ENCODE measurements around the gene GPX7. TPM values are rescaled to one million over a fixed set of nuclear protein-coding genes. Genes with fewer than 3 reads are reported as not detected.

Gene GPX7
- total RNA-seq (38.8 and 45.0 TPM in 2 replicates), polyA plus RNA-seq (14.4 and 30.5 TPM in 2 replicates)

DNA sequence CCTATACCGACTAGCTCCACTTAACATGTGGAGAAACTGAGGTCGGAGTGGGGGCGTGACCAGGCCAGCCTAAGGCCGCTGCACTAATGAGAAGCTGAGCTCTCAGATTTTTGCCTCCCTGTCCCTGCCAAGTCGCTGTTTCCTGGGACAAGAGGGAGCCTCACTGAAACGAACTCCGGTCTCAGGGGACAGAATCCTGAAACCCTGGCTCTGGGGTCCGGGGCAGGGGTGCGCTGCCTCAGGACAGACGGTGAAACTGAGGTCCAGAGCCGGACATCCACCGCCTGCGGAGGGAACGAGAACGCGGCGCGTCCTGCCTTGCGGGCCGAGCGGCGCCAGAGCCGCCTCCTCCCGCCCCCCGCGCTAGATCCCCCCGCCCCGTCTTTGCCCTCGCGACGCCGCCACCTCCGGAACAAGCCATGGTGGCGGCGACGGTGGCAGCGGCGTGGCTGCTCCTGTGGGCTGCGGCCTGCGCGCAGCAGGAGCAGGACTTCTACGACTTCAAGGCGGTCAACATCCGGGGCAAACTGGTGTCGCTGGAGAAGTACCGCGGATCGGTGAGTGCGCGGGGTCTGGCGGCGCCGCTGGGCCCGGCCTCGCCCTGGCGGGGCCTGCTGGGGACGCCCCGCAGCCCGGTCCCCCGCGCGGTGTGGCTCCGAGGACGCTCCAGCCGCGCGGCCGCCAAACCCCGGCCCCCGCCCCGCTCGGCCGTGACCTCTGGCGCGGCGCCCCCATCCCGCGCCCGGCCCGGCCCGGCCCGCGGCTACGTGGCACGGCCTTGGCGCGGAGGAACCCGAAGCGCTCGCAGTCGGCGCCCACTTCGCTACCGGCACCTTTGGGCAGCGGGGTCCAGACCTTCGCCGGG is at the start of gene GPX7:
TSS of gene GPX7 (plus strand) at position 381 of the 865 bp plus-strand sequence. CDS start at position 420, 39 bp downstream.
- no peaks in the 10 kb centered on the region for H3K4me1 ChIP-seq (ENCODE audit: low read depth)
- no peak within 1 kb of the TSS for H3K27ac ChIP-seq
- DNase-seq (ENCODE audit: low read depth in 1 of 2, low spot score in 1 of 2) = peak; percentile 44 to 68
- H3K27me3 ChIP-seq = peaks cover 17% of the 10 kb centered on the region
- no peak for TF ChIP-seq CTCF (IDR thresholded peaks at IDR 0.05; ENCODE audit: low read depth, low read length)
- H3K36me3 ChIP-seq = no peaks in the 10 kb centered on the region
- H3K4me3 ChIP-seq = peak within 1 kb of the TSS; percentile 1
- H3K9me3 ChIP-seq (ENCODE audit: low read depth) = no peaks in the 10 kb centered on the region

GRCh38 chr1:52552505-52553361 is 49.4 kb upstream of the GPX7 start, which contains the start of gene TUT4:
Gene TUT4 (minus strand): TSS chr1:52553092. CDS start chr1:52526280, 26,812 bp downstream.
- Histone ChIP-seq H3K27me3 (no peaks in the 10 kb centered on the region), H3K4me3 (peak within 1 kb of the TSS; percentile 87), H3K27ac (peak within 1 kb of the TSS; percentile 95), H3K4me1 (ENCODE audit: low read depth) (peaks cover 16% of the 10 kb centered on the region), H3K36me3 (no peaks in the 10 kb centered on the region), H3K9me3 (ENCODE audit: low read depth) (no peaks in the 10 kb centered on the region)
- peak; percentile 84 to 95 for DNase-seq (ENCODE audit: low read depth in 1 of 2, low spot score in 1 of 2)
- peak; percentile 5 for TF ChIP-seq CTCF (IDR thresholded peaks at IDR 0.05; ENCODE audit: low read depth, low read length)

- H3K27ac ChIP-seq = peak overlapping the region; percentile 95
- H3K9me3 ChIP-seq (ENCODE audit: low read depth) = no peaks in the 10 kb centered on the region
- peak overlapping the region; percentile 87 for H3K4me3 ChIP-seq
- TF ChIP-seq CTCF (IDR thresholded peaks at IDR 0.05; ENCODE audit: low read depth, low read length) = no peak
- H3K36me3 ChIP-seq = no peaks in the 10 kb centered on the region
- DNase-seq (ENCODE audit: low read depth in 1 of 2, low spot score in 1 of 2) = peak; percentile 92 to 94
- peaks cover 16% of the 10 kb centered on the region for H3K4me1 ChIP-seq (ENCODE audit: low read depth)
- H3K27me3 ChIP-seq = no peaks in the 10 kb centered on the region
Observed at GRCh38 chr1:52553362-52554266, 48.6 kb upstream of the GPX7 start.

- no peaks in the 10 kb centered on the region for H3K9me3 ChIP-seq (ENCODE audit: low read depth)
- no peaks in the 10 kb centered on the region for H3K27me3 ChIP-seq
- DNase-seq (ENCODE audit: low read depth in 1 of 2, low spot score in 1 of 2) = peak in 1 of 2 donors; percentile 7
- TF ChIP-seq CTCF (IDR thresholded peaks at IDR 0.05; ENCODE audit: low read depth, low read length) = no peak
- peaks cover 16% of the 10 kb centered on the region for H3K4me1 ChIP-seq (ENCODE audit: low read depth)
- H3K27ac ChIP-seq = peak overlapping the region; percentile 95
- peak overlapping the region; percentile 87 for H3K4me3 ChIP-seq
- H3K36me3 ChIP-seq = no peaks in the 10 kb centered on the region
Observed at GRCh38 chr1:52554267-52554640, 47.9 kb upstream of the GPX7 start.

DNA sequence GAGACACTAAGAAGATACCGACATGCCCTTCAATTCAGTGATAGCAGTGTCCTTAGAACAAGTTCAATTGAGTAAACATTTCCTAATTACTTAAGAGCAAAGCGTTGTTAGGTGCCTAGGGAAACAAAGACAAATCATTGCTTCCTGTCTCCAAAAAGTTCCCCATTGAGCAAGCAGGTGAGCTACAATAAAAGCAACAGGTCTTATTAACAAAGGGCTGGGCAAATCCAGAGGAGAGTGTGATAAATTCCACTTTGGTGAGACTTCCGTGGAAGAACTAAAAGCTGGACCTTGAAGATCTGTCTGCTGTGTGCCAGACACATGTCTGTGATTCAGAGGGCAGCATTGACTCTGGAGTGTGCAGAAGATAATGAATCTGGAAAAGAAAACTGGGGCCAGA is 47.4 kb upstream of the GPX7 start:
- no peak for TF ChIP-seq CTCF (IDR thresholded peaks at IDR 0.05; ENCODE audit: low read depth, low read length)
- no peak for DNase-seq (ENCODE audit: low read depth in 1 of 2, low spot score in 1 of 2)
- Histone ChIP-seq H3K27ac (peak overlapping the region; percentile 95), H3K9me3 (ENCODE audit: low read depth) (no peaks in the 10 kb centered on the region), H3K27me3 (no peaks in the 10 kb centered on the region), H3K36me3 (no peaks in the 10 kb centered on the region), H3K4me3 (peak overlapping the region; percentile 87), H3K4me1 (ENCODE audit: low read depth) (peaks cover 16% of the 10 kb centered on the region)
